ENCODE measurements around the gene C20orf144.

- TF ChIP-seq CTCF (IDR thresholded peaks at IDR 0.05; ENCODE audit: low read depth, low read length) = no peak
- no peak for TF ChIP-seq EZH2phosphoT487 (IDR thresholded peaks at IDR 0.05; ENCODE audit: low read depth)
These were observed 34.3 kb downstream of the C20orf144 start for GRCh38 chr20:33696448-33696847.

Data from OCI-LY3 (cell line).